Suprapubic skin (tissue), 3 donors: ENCODE results near the gene FOXI3.

ENCODE experiments used
- POLR2A ChIP-seq, 2 donors: fragments of 450-650 bp; IDR thresholded peaks; one replicate each; pipeline ENCODE4 v1.6.1; 2017; ENCODE audit warnings: antibody characterized with exemption in 2 of 2, mild to moderate bottlenecking in 2 of 2, moderate library complexity in 2 of 2
- TF ChIP-seq, protein P1 (sequence below), 2 donors: fragments of 200-600 bp in 1 of 2; fragments of 450-650 bp in 1 of 2; sonication (generic) in 1 of 2; IDR thresholded peaks; one replicate each; pipeline ENCODE4 v1.5.1; 2016 to 2019; ENCODE audit warnings: antibody characterized with exemption in 2 of 2, mild to moderate bottlenecking in 1 of 2, moderate library complexity in 1 of 2

DNA sequence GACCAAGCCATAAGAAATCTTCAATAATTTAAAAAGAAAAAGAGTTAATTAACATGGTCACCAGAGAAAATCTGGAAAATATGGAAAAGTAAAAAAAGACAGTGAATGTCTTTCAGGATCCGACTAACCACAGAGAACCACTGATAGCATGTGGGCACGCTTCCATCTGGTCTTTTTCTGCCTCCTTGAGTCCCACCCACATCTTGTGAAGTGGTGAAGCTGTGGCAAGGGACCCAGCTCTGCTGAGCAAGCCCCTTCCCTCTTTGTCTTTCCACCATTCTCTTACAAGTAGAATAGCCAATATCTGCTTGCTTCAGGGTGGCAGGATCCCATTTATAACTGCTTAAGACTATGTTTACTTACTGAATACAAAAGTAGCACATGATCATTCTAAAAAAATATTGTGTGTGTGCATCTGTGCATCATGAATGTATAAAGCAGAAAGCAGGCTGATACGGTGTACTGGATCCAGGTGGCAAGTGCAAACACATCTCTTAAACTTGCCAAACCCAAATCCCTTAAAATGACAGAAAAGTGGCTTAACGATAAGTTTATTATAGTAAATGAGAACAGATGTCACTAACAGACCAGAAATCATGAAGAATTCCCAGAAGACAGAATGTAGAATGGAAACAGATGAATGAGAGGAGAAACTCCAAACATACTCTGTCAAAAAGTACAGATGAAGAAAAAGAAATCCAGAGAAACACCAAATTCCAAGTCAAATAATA lies 52.3 kb downstream of the FOXI3 start:
- no peak for TF ChIP-seq POLR2A (IDR thresholded peaks at IDR 0.05)
- TF ChIP-seq, protein P1, sequence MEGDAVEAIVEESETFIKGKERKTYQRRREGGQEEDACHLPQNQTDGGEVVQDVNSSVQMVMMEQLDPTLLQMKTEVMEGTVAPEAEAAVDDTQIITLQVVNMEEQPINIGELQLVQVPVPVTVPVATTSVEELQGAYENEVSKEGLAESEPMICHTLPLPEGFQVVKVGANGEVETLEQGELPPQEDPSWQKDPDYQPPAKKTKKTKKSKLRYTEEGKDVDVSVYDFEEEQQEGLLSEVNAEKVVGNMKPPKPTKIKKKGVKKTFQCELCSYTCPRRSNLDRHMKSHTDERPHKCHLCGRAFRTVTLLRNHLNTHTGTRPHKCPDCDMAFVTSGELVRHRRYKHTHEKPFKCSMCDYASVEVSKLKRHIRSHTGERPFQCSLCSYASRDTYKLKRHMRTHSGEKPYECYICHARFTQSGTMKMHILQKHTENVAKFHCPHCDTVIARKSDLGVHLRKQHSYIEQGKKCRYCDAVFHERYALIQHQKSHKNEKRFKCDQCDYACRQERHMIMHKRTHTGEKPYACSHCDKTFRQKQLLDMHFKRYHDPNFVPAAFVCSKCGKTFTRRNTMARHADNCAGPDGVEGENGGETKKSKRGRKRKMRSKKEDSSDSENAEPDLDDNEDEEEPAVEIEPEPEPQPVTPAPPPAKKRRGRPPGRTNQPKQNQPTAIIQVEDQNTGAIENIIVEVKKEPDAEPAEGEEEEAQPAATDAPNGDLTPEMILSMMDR (IDR thresholded peaks at IDR 0.05): no peak
